ENCODE measurements around the gene MKX. TPM values are rescaled to one million over a fixed set of nuclear protein-coding genes. Genes with fewer than 3 reads are reported as not detected.

MKX gene
- total RNA-seq, 4 donors from 2014 or later, result 0.53 to 1.2 TPM; not detected in 2

GRCh38 chr10:27695088-27695487, 50.5 kb downstream of the MKX start:
- Histone ChIP-seq H3K36me3 (no peaks in the 10 kb centered on the region), H3K27me3 (no peaks in the 10 kb centered on the region), H3K27ac (no peak overlapping the region), H3K9me3 (no peaks in the 10 kb centered on the region), H3K4me3 (no peak overlapping the region), H3K4me1 (no peaks in the 10 kb centered on the region)
- DNase-seq (no peak), ATAC-seq (no peak)
- in situ Hi-C loops (cut with MboI; ENCODE audit: low sequenced_read_pairs in 4 of 4) (no loop called here), intact Hi-C loops (cut with DNase I; ENCODE audit: low total_unique reads) (no loop called here)
- no peak for TF ChIP-seq CTCF (IDR thresholded peaks at IDR 0.05 in 4 of 5, conservative IDR thresholded peaks at IDR 0.05 in 1 of 5)
- no peak for TF ChIP-seq POLR2A (IDR thresholded peaks at IDR 0.05)

- H3K27ac ChIP-seq, result no peak overlapping the region
- in situ Hi-C loops (cut with MboI; ENCODE audit: low sequenced_read_pairs in 4 of 4), result no loop called here
- no peak for DNase-seq
- no peaks in the 10 kb centered on the region for H3K27me3 ChIP-seq
- no peak overlapping the region for H3K4me3 ChIP-seq
- no peak for TF ChIP-seq POLR2A (IDR thresholded peaks at IDR 0.05)
- no peak for TF ChIP-seq CTCF (IDR thresholded peaks at IDR 0.05 in 4 of 5, conservative IDR thresholded peaks at IDR 0.05 in 1 of 5)
- ATAC-seq, result no peak
- no peaks in the 10 kb centered on the region for H3K36me3 ChIP-seq
- intact Hi-C loops (cut with DNase I; ENCODE audit: low total_unique reads), result no loop called here
- H3K4me1 ChIP-seq, result no peaks in the 10 kb centered on the region
- H3K9me3 ChIP-seq, result no peaks in the 10 kb centered on the region
Observed at GRCh38 chr10:27692663-27693062, 53.0 kb downstream of the MKX start.

GRCh38 chr10:27688991-27689390, 56.6 kb downstream of the MKX start:
- intact Hi-C loops (cut with DNase I; ENCODE audit: low total_unique reads), result no loop called here
- H3K27ac ChIP-seq, result no peak overlapping the region

GRCh38 chr10:27688276-27688675, 57.3 kb downstream of the MKX start:
- in situ Hi-C loops (cut with MboI; ENCODE audit: low sequenced_read_pairs in 4 of 4), result no loop called here

More at GRCh38 chr10:27688991-27689390, 56.6 kb downstream of the MKX start:
- no peaks in the 10 kb centered on the region for H3K9me3 ChIP-seq
- no peaks in the 10 kb centered on the region for H3K4me1 ChIP-seq
- H3K36me3 ChIP-seq, result no peaks in the 10 kb centered on the region
- ATAC-seq, result no peak
- TF ChIP-seq POLR2A (IDR thresholded peaks at IDR 0.05) (no peak), CTCF (IDR thresholded peaks at IDR 0.05 in 4 of 5, conservative IDR thresholded peaks at IDR 0.05 in 1 of 5) (no peak)
- no peak overlapping the region for H3K4me3 ChIP-seq
- H3K27me3 ChIP-seq, result no peaks in the 10 kb centered on the region
- DNase-seq, result no peak
- in situ Hi-C loops (cut with MboI; ENCODE audit: low sequenced_read_pairs in 4 of 4), result no loop called here

More at GRCh38 chr10:27688276-27688675, 57.3 kb downstream of the MKX start:
- no peaks in the 10 kb centered on the region for H3K4me1 ChIP-seq
- no peak overlapping the region for H3K4me3 ChIP-seq
- no peaks in the 10 kb centered on the region for H3K27me3 ChIP-seq
- TF ChIP-seq CTCF (IDR thresholded peaks at IDR 0.05 in 4 of 5, conservative IDR thresholded peaks at IDR 0.05 in 1 of 5) (no peak), POLR2A (IDR thresholded peaks at IDR 0.05) (no peak)
- intact Hi-C loops (cut with DNase I; ENCODE audit: low total_unique reads), result no loop called here
- no peaks in the 10 kb centered on the region for H3K36me3 ChIP-seq
- no peak for ATAC-seq
- H3K9me3 ChIP-seq, result no peaks in the 10 kb centered on the region
- H3K27ac ChIP-seq, result no peak overlapping the region
- DNase-seq, result no peak
